Measurements from ENCODE around the gene PLSCR4.
A peak's percentile ranks its signal among the peaks of the same experiment; 100 is the strongest.

DNA sequence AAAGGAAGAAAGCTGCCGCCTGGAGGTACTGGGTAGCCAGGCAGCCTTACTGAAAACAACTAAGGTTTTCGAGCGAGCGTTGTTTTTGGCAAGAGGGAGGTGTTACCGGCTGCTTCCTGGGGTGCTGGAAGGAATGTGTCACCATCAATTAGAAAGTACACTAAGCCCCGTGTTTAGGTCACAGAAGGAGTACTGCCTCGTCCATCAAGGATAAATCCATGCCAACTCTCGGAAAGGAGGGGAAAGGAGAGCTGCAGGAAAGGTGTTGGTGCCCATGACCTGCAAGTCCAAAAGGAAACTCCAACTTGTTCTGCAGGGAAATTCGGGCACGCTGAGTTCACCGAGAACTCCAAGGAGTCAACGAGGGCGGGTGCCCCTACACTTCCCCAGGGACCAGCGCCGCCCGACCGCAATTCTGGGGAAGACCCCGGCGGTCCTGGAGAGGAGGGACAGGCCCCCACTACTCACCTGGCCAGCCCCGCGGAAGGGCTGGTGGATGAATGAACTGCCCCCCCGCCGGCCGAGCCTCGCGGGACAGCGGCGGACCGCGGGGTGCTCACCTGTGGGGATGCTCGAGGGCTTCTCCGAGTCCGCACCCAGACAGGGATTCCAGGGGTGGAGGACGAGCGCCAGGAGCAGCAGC is 90.5 kb downstream of the PLSCR4 start:
- TF ChIP-seq, protein P1, sequence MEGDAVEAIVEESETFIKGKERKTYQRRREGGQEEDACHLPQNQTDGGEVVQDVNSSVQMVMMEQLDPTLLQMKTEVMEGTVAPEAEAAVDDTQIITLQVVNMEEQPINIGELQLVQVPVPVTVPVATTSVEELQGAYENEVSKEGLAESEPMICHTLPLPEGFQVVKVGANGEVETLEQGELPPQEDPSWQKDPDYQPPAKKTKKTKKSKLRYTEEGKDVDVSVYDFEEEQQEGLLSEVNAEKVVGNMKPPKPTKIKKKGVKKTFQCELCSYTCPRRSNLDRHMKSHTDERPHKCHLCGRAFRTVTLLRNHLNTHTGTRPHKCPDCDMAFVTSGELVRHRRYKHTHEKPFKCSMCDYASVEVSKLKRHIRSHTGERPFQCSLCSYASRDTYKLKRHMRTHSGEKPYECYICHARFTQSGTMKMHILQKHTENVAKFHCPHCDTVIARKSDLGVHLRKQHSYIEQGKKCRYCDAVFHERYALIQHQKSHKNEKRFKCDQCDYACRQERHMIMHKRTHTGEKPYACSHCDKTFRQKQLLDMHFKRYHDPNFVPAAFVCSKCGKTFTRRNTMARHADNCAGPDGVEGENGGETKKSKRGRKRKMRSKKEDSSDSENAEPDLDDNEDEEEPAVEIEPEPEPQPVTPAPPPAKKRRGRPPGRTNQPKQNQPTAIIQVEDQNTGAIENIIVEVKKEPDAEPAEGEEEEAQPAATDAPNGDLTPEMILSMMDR (IDR thresholded peaks at IDR 0.05) = peak in 1 of 3 experiments; percentile 53
- TF ChIP-seq POLR2A (IDR thresholded peaks at IDR 0.05) = no peak

Measured in vagina (tissue), 2 donors.